ENCODE data around the gene TBK1.

TBK1 gene

GRCh38 chr12:64451687-64452558, at the start of gene TBK1:
TBK1 (plus strand) TSS chr12:64452120; CDS start chr12:64455871, 3,751 bp downstream.
- peak; percentile 62 for DNase-seq (ENCODE audit: low spot score)

GRCh38 chr12:64402181-64402580, 49.7 kb upstream of the TBK1 start:
- DNase-seq (ENCODE audit: low spot score) = no peak

GRCh38 chr12:64403707-64404469, 48.0 kb upstream of the TBK1 start, which contains the start of gene XPOT:
XPOT (plus strand) TSS chr12:64404392; CDS start chr12:64410036, 5,644 bp downstream.
- peak; percentile 94 for DNase-seq (ENCODE audit: low spot score)

- peak; percentile 51 for DNase-seq (ENCODE audit: low spot score)
Measured at GRCh38 chr12:64404470-64405256, 47.3 kb upstream of the TBK1 start.

- DNase-seq (ENCODE audit: low spot score) = no peak
Measured at GRCh38 chr12:64407342-64408223, 44.3 kb upstream of the TBK1 start.

GRCh38 chr12:64411427-64411826, 40.5 kb upstream of the TBK1 start:
- DNase-seq (ENCODE audit: low spot score) = no peak

GRCh38 chr12:64412459-64412858, 39.5 kb upstream of the TBK1 start:
- no peak for DNase-seq (ENCODE audit: low spot score)

GRCh38 chr12:64413884-64414283, 38.0 kb upstream of the TBK1 start:
- DNase-seq (ENCODE audit: low spot score) = no peak

- DNase-seq (ENCODE audit: low spot score) = no peak
Measured at GRCh38 chr12:64418209-64418608, 33.7 kb upstream of the TBK1 start.

GRCh38 chr12:64419696-64420095, 32.2 kb upstream of the TBK1 start:
- no peak for DNase-seq (ENCODE audit: low spot score)

- DNase-seq (ENCODE audit: low spot score) = no peak
Measured at GRCh38 chr12:64427988-64428387, 23.9 kb upstream of the TBK1 start.

GRCh38 chr12:64428956-64429355, 23.0 kb upstream of the TBK1 start:
- no peak for DNase-seq (ENCODE audit: low spot score)

- DNase-seq (ENCODE audit: low spot score) = no peak
Measured at GRCh38 chr12:64430886-64431285, 21.0 kb upstream of the TBK1 start.

GRCh38 chr12:64431791-64432190, 20.1 kb upstream of the TBK1 start:
- DNase-seq (ENCODE audit: low spot score) = no peak

GRCh38 chr12:64433915-64434314, 18.0 kb upstream of the TBK1 start:
- DNase-seq (ENCODE audit: low spot score) = no peak

- DNase-seq (ENCODE audit: low spot score) = no peak
Measured at GRCh38 chr12:64440100-64440499, 11.8 kb upstream of the TBK1 start.

- no peak for DNase-seq (ENCODE audit: low spot score)
Measured at GRCh38 chr12:64445490-64445889, 6.4 kb upstream of the TBK1 start.

- DNase-seq (ENCODE audit: low spot score) = no peak
Measured at GRCh38 chr12:64446295-64446694, 5.6 kb upstream of the TBK1 start.

GRCh38 chr12:64450057-64450640, 1.8 kb upstream of the TBK1 start:
- no peak for DNase-seq (ENCODE audit: low spot score)

- DNase-seq (ENCODE audit: low spot score) = no peak
Measured at GRCh38 chr12:64450711-64451486, 1.0 kb upstream of the TBK1 start.
